GM19328 (cell line): ENCODE results near the gene PLLP.

Source experiments
- ATAC-seq: cut with Tn5 transposase; IDR thresholded peaks from one replicate; pipeline ENCODE4 v1.9.1; 2021; ENCODE audit warnings: mild to moderate bottlenecking, moderate library complexity; ENCODE audit not compliant: unreplicated experiment

Gene PLLP

GRCh38 chr16:57226701-57227621, 57.5 kb downstream of the PLLP start:
- ATAC-seq = no peak

- no peak for ATAC-seq
Measured at GRCh38 chr16:57225978-57226377, 58.5 kb downstream of the PLLP start.

- no peak for ATAC-seq
Measured at GRCh38 chr16:57224651-57225335, 59.7 kb downstream of the PLLP start.

- no peak for ATAC-seq
Measured at GRCh38 chr16:57223057-57223456, 61.4 kb downstream of the PLLP start.

- no peak for ATAC-seq
Measured at GRCh38 chr16:57216968-57217367, 67.5 kb downstream of the PLLP start.

GRCh38 chr16:57213462-57213861, 71.0 kb downstream of the PLLP start:
- ATAC-seq = no peak

- ATAC-seq = no peak
Measured at GRCh38 chr16:57209780-57210179, 74.7 kb downstream of the PLLP start.

- no peak for ATAC-seq
Measured at GRCh38 chr16:57208926-57209325, 75.5 kb downstream of the PLLP start.
